HG03460 (cell line): Measurements from ENCODE around the gene IFIT1.
"Not testable (repeated sequence)": the region's sequence is repeated elsewhere in the genome, so short reads cannot be mapped to it uniquely, and the experiment has no call there.

ENCODE experiments used
- ATAC-seq: cut with Tn5 transposase; IDR thresholded peaks from one replicate; pipeline ENCODE4 v1.9.1; 2021; ENCODE audit not compliant: unreplicated experiment

The IFIT1 gene

DNA sequence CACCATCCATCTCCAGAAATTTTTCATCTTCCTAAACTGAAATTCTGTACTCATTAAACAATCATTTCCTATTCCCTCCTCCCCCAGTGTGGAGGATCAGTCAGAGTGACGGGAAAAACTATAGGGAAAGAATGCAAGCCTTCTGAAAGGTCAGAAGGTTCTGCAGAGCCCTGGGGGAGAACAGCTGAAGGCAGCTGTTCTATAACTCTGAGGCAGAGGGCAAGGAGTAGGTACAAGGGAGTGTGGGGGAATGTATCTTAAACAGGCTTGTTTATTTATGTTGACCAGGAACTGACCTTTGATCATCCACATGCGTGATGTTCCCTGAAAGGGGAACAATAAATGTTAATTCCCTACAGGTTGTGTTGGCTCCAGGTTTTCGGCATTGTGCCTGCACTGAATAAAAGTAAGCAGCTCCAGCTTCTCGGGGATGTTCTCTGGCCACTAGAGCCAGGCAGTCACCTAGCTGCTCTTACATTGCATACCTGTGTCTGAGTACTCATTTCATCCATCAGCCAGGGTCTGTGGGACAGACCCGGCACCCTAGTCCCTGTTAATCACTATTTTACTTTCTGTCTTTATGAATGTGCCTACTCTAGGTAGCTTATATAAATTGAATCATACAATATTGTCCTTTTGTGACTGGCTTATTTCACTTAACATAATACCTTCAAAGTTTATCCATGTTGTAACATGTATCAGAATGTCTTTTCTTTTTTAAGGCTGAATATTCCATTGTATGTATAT, 5.8 kb downstream of the IFIT1 start:
- no peak for ATAC-seq

DNA sequence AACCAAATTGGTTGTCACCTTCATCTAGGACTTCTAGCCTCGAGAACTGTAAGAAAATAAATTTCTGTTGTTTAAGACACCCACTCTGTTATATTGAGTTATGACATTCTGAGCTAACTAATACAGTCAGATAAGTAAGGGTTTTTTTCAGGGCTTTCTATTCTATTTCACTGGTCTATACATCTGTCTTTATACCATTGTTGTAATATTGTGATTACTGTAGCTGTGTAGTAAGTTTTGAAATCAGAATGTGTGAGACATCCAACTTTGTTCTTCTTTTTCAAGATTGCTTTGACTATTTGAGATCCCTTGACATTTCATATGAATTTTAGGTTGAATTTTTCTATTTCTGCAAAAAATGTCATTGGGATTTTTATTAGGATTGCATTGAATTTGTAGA, 7.5 kb downstream of the IFIT1 start:
- no peak for ATAC-seq

DNA sequence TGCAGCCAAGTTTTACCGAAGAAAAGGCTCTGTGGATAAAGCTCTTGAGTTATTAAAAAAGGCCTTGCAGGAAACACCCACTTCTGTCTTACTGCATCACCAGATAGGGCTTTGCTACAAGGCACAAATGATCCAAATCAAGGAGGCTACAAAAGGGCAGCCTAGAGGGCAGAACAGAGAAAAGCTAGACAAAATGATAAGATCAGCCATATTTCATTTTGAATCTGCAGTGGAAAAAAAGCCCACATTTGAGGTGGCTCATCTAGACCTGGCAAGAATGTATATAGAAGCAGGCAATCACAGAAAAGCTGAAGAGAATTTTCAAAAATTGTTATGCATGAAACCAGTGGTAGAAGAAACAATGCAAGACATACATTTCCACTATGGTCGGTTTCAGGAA, 10.6 kb downstream of the IFIT1 start:
- ATAC-seq, result no peak

DNA sequence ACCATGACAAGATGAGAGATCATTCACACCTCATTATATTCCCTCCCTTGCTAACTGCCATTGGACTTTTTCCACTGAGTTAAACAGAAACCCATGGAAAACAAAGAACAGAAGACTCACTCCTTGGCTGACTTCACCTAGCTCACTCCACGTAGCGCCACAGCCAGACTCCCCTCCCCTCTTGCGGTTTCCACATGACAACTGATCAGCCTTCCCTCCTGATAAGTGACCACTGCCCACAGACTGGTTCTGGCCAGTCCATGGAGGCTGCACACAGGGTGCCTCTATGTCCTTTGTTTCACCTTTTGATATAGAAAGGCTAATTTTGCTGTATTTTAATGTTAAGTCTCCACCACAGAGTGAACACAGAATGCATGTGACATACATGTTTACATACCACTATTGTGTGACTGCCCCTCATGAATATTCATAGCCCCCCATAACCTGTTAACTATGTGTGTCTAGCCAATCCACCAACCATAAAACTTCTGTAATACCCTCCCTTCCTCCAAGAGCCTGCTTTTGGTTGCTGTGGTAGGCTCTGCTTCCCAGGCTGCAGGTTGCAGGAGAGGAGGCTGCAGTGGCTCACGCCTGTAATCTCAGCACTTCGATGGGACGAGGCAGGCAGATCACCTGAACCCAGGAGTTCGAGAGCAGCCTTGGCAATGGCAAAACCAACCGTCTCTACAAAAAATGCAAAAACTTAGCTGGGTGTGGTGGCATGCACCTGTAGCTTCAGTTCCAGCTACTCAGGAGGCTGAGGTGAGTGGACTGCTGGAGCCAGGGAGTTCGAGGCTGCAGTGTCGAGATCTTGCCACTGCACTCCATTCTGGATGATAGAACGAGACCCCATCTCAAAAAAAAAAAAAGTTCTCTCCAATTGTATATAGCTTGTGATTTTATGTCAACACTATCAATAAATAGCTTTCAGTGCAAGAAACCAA, 12.0 kb downstream of the IFIT1 start:
- ATAC-seq, result no peak

DNA sequence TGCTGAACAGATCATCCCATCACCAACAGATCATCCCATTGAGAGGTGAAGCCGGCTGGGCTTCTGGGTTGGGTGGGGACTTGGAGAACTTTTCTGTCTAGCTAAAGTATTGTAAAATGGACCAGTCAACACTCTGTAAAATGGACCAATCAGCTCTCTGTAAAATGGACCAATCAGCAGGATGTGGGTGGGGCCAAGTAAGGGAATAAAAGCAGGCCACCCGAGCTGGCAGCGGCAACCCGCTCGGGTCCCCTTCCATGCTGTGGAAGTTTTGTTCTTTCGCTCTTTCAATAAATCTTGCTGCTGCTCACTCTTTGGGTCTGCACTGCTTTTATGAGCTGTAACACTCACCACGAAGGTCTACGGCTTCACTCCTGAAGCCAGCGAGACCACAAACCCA, 13.8 kb downstream of the IFIT1 start:
- ATAC-seq, result not testable (repeated sequence)

DNA sequence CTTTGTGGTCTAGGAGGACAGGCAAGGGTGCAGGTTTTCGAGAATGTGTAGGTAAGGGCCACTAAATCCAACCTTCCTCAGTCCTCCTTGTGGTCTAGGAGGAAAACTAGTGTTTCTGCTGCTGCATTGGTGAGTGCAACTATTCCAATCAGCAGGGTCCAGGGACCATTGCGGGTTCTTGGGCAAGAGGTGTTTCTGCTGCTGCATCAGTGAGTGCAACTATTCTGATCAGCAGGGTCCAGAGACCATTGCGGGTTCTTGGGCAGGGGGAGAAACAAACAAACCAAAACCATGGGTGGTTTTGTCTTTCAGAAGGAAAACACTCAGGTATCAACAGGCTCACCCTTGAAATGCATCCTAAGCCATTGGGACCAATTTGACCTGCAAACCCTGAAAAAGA, 15.4 kb downstream of the IFIT1 start:
- ATAC-seq, result not testable (repeated sequence)

DNA sequence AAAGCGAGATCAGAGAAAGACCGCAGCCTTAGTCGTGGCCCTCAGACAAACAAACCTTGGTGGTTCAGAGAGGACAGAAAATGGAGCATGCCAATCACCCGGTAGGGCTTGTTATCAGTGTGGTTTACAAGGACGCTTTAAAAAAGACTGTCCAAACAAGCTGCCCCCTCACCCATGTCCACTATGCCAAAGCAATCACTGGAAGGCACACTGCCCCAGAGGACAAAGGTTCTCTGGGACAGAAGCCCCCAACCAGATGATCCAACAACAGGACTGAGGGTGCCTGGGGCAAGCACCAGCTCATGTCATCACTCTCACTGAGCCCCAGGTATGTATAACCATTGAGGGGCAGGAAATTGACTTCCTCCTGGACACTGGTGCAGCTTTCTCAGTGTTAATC, 16.9 kb downstream of the IFIT1 start:
- not testable (repeated sequence) for ATAC-seq

DNA sequence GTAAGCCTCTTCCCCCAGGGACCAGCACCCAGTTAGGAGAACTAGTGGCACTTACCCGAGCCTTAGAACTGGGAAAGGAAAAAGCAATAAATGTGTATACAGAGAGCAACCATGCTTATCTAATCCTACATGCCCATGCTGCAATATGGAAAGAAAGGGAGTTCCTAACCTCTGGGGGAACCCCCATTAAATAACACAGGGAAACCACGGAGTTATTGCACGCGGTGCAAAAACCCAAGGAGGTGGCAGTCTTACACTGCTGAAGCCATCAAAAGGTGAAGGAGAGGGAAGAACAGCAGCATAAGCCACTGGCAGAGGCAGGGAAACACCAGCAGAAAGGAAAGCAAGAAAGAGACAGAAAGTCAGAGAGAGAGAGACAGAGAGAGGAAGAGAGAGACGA, 18.1 kb downstream of the IFIT1 start:
- not testable (repeated sequence) for ATAC-seq

DNA sequence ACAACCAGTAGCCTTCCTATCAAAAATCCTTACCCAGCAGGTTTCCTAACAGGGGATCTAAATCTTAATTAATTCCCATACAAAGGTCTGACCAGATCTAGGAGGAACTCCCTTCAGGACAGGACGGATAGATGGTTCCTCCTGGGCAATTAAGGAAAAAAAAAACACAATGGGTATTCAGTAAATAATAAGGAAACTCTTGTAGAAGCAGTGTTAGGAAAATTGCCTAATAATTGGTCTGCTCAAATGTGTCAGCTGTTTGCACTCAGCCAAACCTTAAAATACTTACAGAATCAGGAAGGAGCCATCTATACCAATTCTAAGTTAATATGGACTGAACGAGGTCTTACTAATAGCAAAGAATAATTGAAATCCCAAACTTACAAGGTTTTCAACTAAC, 18.7 kb downstream of the IFIT1 start:
- not testable (repeated sequence) for ATAC-seq

DNA sequence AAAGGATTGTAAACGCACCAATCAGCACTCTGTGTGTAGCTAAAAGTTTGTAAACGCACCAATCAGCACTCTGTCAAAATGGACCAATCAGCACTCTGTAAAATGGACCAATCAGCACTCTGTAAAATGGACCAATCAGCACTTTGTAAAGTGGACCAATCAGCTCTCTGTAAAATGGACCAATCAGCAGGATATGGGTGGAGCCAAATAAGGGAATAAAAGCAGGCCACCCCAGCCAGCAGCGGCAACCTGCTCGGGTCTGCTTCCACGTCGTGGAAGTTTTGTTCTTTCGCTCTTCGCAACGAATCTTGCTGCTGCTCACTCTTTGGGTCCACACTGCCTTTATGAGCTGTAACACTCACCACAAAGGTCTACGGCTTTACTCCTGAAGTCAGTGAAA, 19.9 kb downstream of the IFIT1 start:
- ATAC-seq, result not testable (repeated sequence)

DNA sequence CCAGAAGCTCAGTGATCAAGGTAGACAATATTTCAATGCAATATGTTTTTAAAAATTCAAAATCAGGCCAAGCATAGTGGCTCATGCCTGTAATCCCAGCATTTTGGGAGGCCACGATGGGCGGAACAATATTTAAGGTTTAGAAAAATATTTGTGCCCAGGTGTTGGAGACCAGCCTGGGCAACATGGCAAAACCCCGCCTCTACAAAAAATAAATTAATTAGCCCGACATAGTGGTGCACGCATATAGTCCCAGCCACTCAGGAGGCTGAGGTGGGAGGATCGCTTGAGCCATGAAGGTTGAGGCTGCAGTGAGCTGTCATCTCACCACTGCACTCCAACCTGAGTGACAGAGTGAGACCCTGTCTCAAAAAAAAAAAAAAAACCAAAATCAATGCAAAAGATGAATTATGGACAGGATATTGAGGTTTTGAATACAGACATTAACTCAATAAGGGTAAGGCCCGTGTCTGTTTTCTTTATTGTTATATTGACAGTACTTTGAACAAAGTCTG, 21.0 kb downstream of the IFIT1 start:
- no peak for ATAC-seq

DNA sequence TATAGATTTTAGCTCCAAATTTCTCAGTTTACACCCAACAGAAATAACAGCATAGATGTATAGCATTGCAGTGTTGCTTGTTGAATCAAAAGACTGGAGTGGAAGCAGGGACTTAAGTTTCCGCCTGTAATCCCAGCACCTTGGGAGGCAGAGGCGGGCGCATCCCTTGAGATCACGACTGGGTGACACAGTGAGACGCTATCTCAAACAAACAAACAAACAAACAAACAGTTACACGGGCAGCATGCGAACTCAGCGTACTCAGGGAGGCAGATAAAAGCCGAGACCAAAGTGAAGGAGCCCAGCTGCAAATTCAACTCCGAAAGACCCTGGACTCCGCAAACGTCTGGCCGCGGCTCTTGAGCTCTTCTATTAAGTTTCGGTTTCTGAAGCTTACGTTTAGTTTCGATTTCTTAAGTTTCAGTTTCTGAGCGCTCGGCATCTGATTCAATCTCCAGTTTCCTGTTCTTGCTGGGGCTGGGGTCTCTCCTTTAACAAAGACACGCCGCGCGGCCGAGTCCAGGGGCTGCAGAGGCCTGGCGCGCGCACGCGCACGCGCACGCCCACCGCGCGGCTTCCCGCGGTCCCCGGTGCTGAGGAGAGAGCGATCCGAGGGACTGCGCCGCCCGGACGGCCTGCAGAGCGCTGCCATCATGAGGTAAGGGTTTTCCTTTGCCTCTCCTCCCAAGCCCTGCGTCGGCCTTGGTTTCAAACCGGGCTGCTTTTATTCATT, 21.9 kb downstream of the IFIT1 start, which contains the start of gene IFIT5:
TSS of gene IFIT5 (plus strand) at position 423 of the 733 bp plus-strand sequence. CDS start at position 654, 231 bp downstream.
- peak; percentile 70 for ATAC-seq

DNA sequence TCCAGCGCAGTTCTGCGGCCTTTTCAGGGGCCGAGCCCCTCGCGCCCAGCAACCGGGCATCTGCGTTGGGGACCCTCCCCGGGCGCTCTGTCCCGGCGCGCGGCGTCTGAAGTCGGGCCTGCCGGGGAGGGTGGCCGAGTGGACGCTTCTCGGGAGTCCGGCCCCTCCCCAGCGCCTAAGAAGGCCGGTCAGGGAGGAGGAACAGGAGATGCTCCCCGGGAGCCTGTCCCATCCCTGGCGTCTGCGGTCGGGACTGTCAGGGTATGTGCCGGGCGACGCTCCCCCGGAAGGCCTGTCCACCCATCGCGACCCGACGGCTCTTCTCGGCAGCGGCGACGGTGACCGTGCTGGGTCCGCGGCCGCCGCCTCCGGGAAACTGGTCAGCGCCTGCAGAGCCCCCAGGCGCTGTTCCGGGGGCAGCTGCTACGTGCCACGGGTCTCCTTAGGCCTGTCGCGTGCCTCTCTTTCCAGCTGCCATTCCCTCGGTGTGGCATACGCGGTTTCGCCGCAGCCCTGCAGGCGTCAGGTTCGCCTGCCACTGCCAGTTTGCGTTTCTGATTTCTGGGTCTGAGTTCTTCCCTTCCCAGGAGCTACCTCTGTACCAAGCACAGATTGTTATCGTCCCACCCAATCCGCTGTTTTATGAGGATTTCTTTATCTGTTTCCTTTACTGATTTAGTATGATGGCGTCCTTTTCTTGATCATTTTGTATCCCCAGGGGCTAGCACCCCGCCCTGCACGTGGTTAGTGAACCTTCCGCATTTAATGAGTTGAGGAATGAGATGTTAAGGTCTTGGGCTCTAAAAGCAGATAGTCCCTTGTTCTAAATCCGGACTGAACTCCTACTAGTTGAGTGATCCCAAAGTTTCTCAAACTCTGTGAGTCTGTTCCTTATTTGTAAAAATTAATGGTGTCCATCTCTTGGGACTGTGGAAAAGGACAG, 22.7 kb downstream of the IFIT1 start:
- ATAC-seq, result peak; percentile 38

DNA sequence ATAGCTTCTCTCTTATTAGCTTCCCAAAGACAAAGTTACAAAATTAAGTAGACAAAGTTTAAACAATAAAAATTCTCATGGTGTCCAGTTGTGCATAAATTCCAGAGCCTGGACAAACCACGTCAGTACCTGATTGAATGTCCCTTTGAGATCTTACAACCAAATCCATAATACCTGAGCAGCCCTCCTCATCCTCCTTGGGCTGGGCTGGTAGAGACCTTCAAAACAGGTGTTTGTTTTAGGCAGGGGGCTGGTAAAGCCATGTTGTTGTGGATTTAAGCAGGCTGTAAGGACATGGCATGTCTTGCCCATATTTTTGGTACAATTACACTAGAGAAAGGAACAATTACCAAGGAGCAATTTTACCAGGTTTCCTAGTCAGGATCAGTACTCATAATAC, 24.0 kb downstream of the IFIT1 start:
- ATAC-seq, result no peak

DNA sequence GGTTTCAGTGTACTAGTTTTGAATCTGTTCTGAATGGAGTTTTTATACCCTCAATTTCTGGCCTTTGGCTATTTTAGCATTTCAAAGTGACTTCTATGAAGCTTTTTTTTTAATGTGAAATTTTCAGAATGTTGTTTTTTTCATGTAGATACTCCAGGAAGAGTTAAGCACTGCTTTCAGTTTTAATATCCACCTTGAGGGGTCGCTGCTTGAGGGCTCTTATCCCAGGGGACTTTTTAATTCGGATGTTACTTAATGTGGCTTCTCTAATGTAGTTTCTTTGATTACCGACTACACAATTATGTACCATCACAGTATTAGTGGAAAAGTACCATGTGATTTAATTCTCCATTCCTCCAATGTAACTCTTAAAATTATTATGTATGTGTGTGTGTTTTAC, 27.1 kb downstream of the IFIT1 start:
- ATAC-seq, result no peak

DNA sequence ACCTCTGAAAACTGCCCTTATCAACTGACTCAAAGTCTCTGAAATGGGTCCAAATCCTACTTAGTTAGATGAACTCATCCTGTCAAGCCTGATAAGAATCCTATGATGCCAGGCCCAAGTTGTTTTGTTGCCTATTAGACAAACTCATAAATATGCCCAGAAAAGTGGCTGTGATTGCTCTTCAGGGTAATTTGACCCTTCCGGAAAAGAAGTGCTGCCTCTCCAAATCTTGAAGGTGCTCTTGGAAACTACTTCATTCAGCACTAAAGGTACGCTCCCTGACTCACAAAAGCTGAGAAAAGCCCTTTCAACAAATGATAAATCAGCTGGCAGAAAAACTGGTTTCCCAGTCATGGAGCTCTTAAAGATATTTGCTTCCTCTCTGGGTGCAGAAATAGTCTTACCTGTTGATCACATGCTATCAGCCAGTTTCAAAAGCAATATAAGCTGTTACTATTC, 28.6 kb downstream of the IFIT1 start:
- ATAC-seq, result no peak

DNA sequence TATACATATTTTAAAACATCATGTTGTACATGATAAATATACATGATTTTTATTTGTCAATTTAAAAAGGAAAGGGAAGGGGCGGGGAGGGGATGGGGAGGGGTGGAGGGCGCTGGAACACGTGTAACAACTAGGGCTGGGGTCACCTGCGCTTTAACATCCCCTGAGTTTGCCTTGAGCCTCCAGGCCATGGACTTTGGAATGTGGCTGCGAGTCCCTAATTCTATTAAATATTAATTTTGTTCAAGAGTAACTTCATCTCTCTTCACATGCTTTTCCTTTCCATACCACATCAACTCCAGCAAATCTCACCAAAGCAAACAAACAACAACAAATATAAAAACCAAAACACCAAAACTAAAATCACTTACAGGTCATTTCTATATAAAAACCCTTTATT, 32.6 kb downstream of the IFIT1 start:
- no peak for ATAC-seq

DNA sequence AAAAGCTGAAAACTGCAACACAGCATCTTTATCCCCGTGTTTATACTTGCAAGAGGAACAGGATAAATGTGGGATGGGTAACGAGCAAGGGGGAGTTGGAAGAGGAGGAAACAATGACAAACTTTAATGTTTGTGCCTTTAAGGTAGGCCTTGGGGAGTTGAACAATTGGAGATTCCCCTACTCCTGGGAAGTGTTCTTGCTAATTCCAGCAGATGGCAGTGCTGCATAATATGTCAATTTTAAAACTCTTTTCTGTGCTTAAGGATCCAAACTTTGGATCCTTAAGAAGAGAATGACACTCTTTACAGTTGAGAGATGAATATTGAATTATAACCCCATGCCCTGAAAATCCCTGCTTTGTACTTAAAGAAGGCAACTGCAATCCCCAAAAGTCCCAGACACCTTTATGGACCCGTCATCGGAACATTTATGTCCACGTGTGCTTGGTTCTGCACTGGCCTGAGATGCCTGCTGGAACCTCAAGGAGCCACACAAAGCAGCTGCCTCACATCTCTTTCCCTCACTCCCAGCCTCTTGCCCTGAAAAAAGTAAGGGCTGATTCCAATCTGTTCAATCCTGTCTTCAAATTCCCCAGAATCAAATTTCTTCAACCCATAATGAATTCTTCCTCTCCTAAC, 33.9 kb downstream of the IFIT1 start:
- ATAC-seq, result no peak

DNA sequence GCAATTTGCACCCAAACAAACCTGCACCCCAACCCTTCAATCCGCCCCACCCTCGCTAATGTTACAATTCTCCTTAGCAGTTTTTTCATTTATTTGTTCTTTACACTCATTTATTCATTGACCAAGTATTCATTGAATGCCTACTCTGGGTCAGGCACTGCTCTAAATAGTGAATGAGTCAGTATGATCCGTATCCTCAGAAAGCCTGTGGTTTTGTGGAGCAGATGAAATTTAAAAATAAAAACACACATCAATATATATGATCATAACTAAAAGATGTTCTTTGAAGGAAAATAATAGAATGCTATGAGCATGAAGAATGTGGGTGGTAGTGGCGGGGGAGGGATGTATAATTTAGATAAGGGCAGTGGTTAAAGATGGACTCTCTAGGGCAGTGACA, 35.2 kb downstream of the IFIT1 start:
- no peak for ATAC-seq
